MM.1S (cell line): ENCODE measurements around the gene SFXN5.

Source experiments
- EZH2phosphoT487 ChIP-seq: fragments of 300-600 bp; sonication (generic); IDR thresholded peaks from 2 replicates; pipeline ENCODE4 v1.6.1; 2018; ENCODE audit warnings: antibody characterized with exemption, low read length
- TF ChIP-seq, protein P1 (sequence below): fragments of 300-600 bp; sonication (generic); IDR thresholded peaks from 2 replicates; pipeline ENCODE4 v1.5.1; 2016; ENCODE audit warnings: antibody characterized with exemption, low read length, mixed read lengths

- TF ChIP-seq, protein P1, sequence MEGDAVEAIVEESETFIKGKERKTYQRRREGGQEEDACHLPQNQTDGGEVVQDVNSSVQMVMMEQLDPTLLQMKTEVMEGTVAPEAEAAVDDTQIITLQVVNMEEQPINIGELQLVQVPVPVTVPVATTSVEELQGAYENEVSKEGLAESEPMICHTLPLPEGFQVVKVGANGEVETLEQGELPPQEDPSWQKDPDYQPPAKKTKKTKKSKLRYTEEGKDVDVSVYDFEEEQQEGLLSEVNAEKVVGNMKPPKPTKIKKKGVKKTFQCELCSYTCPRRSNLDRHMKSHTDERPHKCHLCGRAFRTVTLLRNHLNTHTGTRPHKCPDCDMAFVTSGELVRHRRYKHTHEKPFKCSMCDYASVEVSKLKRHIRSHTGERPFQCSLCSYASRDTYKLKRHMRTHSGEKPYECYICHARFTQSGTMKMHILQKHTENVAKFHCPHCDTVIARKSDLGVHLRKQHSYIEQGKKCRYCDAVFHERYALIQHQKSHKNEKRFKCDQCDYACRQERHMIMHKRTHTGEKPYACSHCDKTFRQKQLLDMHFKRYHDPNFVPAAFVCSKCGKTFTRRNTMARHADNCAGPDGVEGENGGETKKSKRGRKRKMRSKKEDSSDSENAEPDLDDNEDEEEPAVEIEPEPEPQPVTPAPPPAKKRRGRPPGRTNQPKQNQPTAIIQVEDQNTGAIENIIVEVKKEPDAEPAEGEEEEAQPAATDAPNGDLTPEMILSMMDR = peak; percentile 91
- TF ChIP-seq EZH2phosphoT487 = no peak
Observed at GRCh38 chr2:73085691-73086090, 14.2 kb upstream of the SFXN5 start.
